GM12878 (cell line): ENCODE data around the gene DCP1B. TPM values are rescaled to one million over a fixed set of nuclear protein-coding genes. Genes with fewer than 3 reads are reported as not detected.

Experiments used
- ATAC-seq: fragments of 200-7000 bp; cut with Tn5 transposase; 3 replicates; pipeline ENCODE4 v1.9.1; 2020; ENCODE audit warnings: mild to moderate bottlenecking, moderate library complexity
- BruUV-seq: library from RNA; stranded (reverse); fragments of 400-500 nt; replicated peaks from 2 replicates; lab custom pipeline; 2021; lab: Mats Ljungman, UMichigan
- CTCF ChIA-PET: fragments of 300-600 bp; sonication (Branson Sonifier 250); formaldehyde crosslinking; extraction: SDS; loops from one replicate; lab custom pipeline; 2021; ENCODE audit warnings: inconsistent platforms; lab: Yijun Ruan, JAX
- POLR2A ChIA-PET: fragments of 350-600 bp; formaldehyde crosslinking; extraction: SDS; loops from one replicate; lab custom pipeline; 2021; ENCODE audit warnings: inconsistent platforms; lab: Charles Lee
- RAD21 ChIA-PET: fragments of 300-600 bp; sonication (Branson Sonifier 250); formaldehyde crosslinking; loops from one replicate; lab custom pipeline; 2023; ENCODE audit warnings: antibody characterized with exemption; ENCODE audit not compliant: unreplicated experiment; lab: Charles Lee
- SMC1A ChIA-PET: fragments of 300-600 bp; sonication (Branson Sonifier 250); formaldehyde crosslinking; loops from one replicate; lab custom pipeline; 2023; ENCODE audit not compliant: unreplicated experiment, uncharacterized antibody; lab: Charles Lee
- DNase-seq: peaks from one replicate; pipeline ENCODE4 v3.0.0-alpha.2; 2011; ENCODE audit warnings: low read depth, low spot score
- FAIRE-seq: peaks from 3 replicates; lab custom pipeline; 2011; peaks lifted over from hg19 to GRCh38; lab: Jason Lieb, UNC
- H2AFZ ChIP-seq: 2 replicates; pipeline ENCODE4 v1.6.0; 2011; ENCODE audit warnings: low read depth, low read length, control low read depth; ENCODE audit not compliant: control insufficient read depth
- H3K27ac ChIP-seq: 2 replicates; pipeline ENCODE4 v1.5.1; 2011; ENCODE audit warnings: control low read depth; ENCODE audit not compliant: control insufficient read depth, insufficient read depth
- H3K27me3 ChIP-seq, 2 experiments: replicated peaks in 1 of 2; 2 replicates each; pipeline versions ENCODE4 v1.6.0 to v1.6.1; 2011; ENCODE audit warnings: low read length in 1 of 2; ENCODE audit not compliant: control insufficient read depth in 2 of 2, insufficient read depth in 2 of 2
- H3K36me3 ChIP-seq, 2 experiments: 2 replicates each; pipeline ENCODE4 v1.5.1; 2011; ENCODE audit warnings: low read length in 1 of 2; ENCODE audit not compliant: control insufficient read depth in 2 of 2, insufficient read depth in 2 of 2
- H3K4me1 ChIP-seq: 2 replicates; pipeline ENCODE4 v1.6.1; 2011; ENCODE audit warnings: mild to moderate bottlenecking, low read length, moderate library complexity, mixed read lengths; ENCODE audit not compliant: control insufficient read depth, insufficient read depth
- H3K4me2 ChIP-seq: 2 replicates; pipeline ENCODE4 v1.6.0; 2011; ENCODE audit warnings: control low read depth; ENCODE audit not compliant: control insufficient read depth, insufficient read depth
- H3K4me3 ChIP-seq: fragments of 200-600 bp; sonication (generic); 2 replicates; pipeline ENCODE4 v1.5.1; 2016
- H3K79me2 ChIP-seq: 2 replicates; pipeline ENCODE4 v1.6.0; 2011; ENCODE audit warnings: low read length; ENCODE audit not compliant: control insufficient read depth, insufficient read depth
- H3K9ac ChIP-seq: 2 replicates; pipeline ENCODE4 v1.8.0; 2011; ENCODE audit warnings: low read length, control low read depth, mixed read lengths; ENCODE audit not compliant: control insufficient read depth, insufficient read depth
- H3K9me3 ChIP-seq: replicated peaks from 3 replicates; pipeline ENCODE4 v1.5.1; 2011; ENCODE audit warnings: mild to moderate bottlenecking, low read length; ENCODE audit not compliant: control insufficient read depth, insufficient read depth
- H4K20me1 ChIP-seq: 2 replicates; pipeline ENCODE4 v1.6.0; 2011; ENCODE audit not compliant: control insufficient read depth, insufficient read depth
- ATF7 ChIP-seq: fragments of 450-650 bp; IDR thresholded peaks from 2 replicates; pipeline ENCODE4 v1.6.1; 2016; ENCODE audit warnings: low read depth, mild to moderate bottlenecking
- HDAC6 ChIP-seq: fragments of 200-600 bp; sonication (generic); IDR thresholded peaks from one replicate; pipeline ENCODE4 v1.8.0; 2017; ENCODE audit warnings: antibody characterized with exemption; ENCODE audit not compliant: unreplicated experiment
- LARP7 ChIP-seq: fragments of 450-650 bp; IDR thresholded peaks from 2 replicates; pipeline ENCODE4 v1.6.1; 2017; ENCODE audit warnings: mild to moderate bottlenecking
- MYB ChIP-seq: fragments of 150-350 bp; IDR thresholded peaks from 2 replicates; pipeline ENCODE4 v1.6.1; 2014; ENCODE audit warnings: mild to moderate bottlenecking, low read depth, low read length, borderline replicate concordance
- POLR2AphosphoS2 ChIP-seq: IDR thresholded peaks from 2 replicates; pipeline ENCODE4 v1.6.1; 2011; ENCODE audit warnings: low read depth, mild to moderate bottlenecking, low read length, improper control_type of control experiment, moderate library complexity
- RBBP5 ChIP-seq: fragments of 200-600 bp; sonication (generic); conservative IDR thresholded peaks from 2 replicates; pipeline ENCODE4 v1.6.1; 2016
- RFX5 ChIP-seq: IDR thresholded peaks from 2 replicates; pipeline ENCODE4 v1.6.1; 2011; ENCODE audit warnings: low read depth, low read length, improper control_type of control experiment
- SREBF1 ChIP-seq: IDR thresholded peaks from 2 replicates; pipeline ENCODE4 v1.6.1; 2012; ENCODE audit warnings: mild to moderate bottlenecking, low read length
- TCF12 ChIP-seq: IDR thresholded peaks from 2 replicates; pipeline ENCODE4 v1.6.1; 2011; ENCODE audit warnings: low read depth, mild to moderate bottlenecking, low read length
- ZZZ3 ChIP-seq: IDR thresholded peaks from 2 replicates; pipeline ENCODE4 v1.6.1; 2011; ENCODE audit warnings: low read depth; ENCODE audit not compliant: control insufficient read depth, insufficient read length
- WGBS: methylation state at CpG from one replicate; pipeline ENCODE4 v1.1.6; 2016; ENCODE audit warnings: low lambda C conversion rate; ENCODE audit not compliant: insufficient replicate concordance, insufficient coverage; ENCODE audit errors: missing lambda C conversion rate; 5-methylcytosine and 5-hydroxymethylcytosine counted together
- in situ Hi-C: fragments of 300-500 bp; cut with MboI; formaldehyde crosslinking; loops from 9 replicates; pipeline ENCODE4 v1.14.3; 2018; ENCODE audit warnings: mixed read lengths
- intact Hi-C: fragments of 100-400 bp; cut with micrococcal nuclease; formaldehyde crosslinking; loops from one replicate; pipeline ENCODE4 v1.14.2; 2022; ENCODE audit not compliant: unreplicated experiment
- polyA plus RNA-seq, 11 experiments: library from polyadenylated mRNA; depleted of rRNA in 4 of 11; unstranded in 6 of 11; stranded (reverse) in 5 of 11; fragments of >200 nt; fragmentation: Nextera tagmentation in 4 of 11; fragmentation: Illumina TruSeq in 1 of 11; extraction: Ambion mirVana in 4 of 11; extraction: Trizol in 1 of 11; gene quantifications; 1 replicate in 1 of 11; 2 replicates in 10 of 11; pipeline versions ENCODE4 v1.2.1 to v1.2.3, GENCODE V29; 2011 to 2016; ENCODE audit warnings: inconsistent platforms in 2 of 11, missing spikeins in 2 of 11, low read depth in 1 of 11
- total RNA-seq, 4 experiments: library from RNA; depleted of rRNA in 3 of 4; stranded (reverse); fragments of >200 nt in 3 of 4; fragmentation: Illumina TruSeq in 1 of 4; extraction: Trizol in 1 of 4; gene quantifications; 2 replicates each; pipeline versions ENCODE4 v1.2.1 to v1.2.3, GENCODE V29; 2013 to 2021

DCP1B gene
- total and polyA plus RNA-seq, 10 of the 15 experiments (the other 5 are each of a cell fraction or from before 2014, with no cell fraction given) = 1.3 to 23.4 (median 15.3) TPM

DNA sequence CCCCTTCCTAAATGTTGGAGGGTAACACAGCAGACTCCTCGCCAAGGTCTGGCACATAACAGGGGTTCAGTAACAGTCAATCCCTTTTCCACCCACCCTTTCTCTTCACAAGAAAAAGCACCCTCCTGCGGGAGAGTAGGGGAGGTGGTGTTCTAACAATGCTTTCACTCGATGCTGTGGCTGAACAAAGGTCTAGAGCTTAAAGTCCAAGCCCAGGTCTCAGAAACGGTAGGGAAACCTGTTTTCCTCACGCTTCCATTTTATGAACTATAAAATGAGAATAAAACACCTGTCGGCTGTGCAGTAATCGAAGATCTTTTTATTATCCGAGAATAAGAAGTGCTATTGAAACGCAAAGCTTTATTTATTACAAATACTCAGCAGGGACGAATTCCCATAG lies 64.9 kb downstream of the DCP1B start:
- ChIA-PET SMC1A (interaction anchor here (0.6 to 5.0 kb wide), 39 partner anchors 9 to 821 kb away, joined by 3 to 109 read pairs (median 6); partner anchors contain the start of gene DCP1B), CTCF (interaction anchor here (0.8 to 4.2 kb wide), 64 partner anchors 9 to 821 kb away, joined by 3 to 106 read pairs (median 6); partner anchors contain the start of genes ADIPOR2, DCP1B and WNT5B), RAD21 (interaction anchor here (0.7 to 4.8 kb wide), 27 partner anchors 12 to 821 kb away, joined by 3 to 69 read pairs (median 5); no protein-coding TSS in a partner anchor), POLR2A (interaction anchor here (1.2 to 1.4 kb wide), 3 partner anchors 95 to 144 kb away, joined by 4 to 6 read pairs (median 6); no protein-coding TSS in a partner anchor)
- FAIRE-seq (no peak), DNase-seq (no peak), ATAC-seq (no peak)
- intact Hi-C loops (no loop called here), in situ Hi-C loops (loop anchor here (5.0 kb wide), 2 partner anchors 147 to 292 kb away; no protein-coding TSS in a partner anchor)
- no peak for TF ChIP-seq POLR2AphosphoS2
- no peak for TF ChIP-seq ZZZ3
- no peak for TF ChIP-seq HDAC6
- no peak for TF ChIP-seq MYB
- no peak for TF ChIP-seq RFX5
- no peak for TF ChIP-seq ATF7
- no peak for TF ChIP-seq LARP7
- no peak for TF ChIP-seq TCF12
- TF ChIP-seq SREBF1 = no peak
- TF ChIP-seq RBBP5 = no peak
- 68% methylated on average over 10 of the region's 10 CpGs for WGBS
- Histone ChIP-seq H2AFZ (no peak overlapping the region), H3K27ac (no peak overlapping the region), H3K4me2 (no peak overlapping the region), H3K9ac (no peak overlapping the region), H3K4me3 (no peak overlapping the region), H3K9me3 (no peaks in the 10 kb centered on the region), H3K27me3 (no peaks in the 10 kb centered on the region), H4K20me1 (no peaks in the 10 kb centered on the region), H3K79me2 (no peaks in the 10 kb centered on the region), H3K4me1 (no peaks in the 10 kb centered on the region), H3K36me3 (no peaks in the 10 kb centered on the region; a peak in 2 of 4 replicates)
- no TSS peak for BruUV-seq
